Measurements from ENCODE around the gene RBM19.

GRCh38 chr12:113852695-113853490 is 113.2 kb downstream of the RBM19 start:
- TF ChIP-seq, protein P1, sequence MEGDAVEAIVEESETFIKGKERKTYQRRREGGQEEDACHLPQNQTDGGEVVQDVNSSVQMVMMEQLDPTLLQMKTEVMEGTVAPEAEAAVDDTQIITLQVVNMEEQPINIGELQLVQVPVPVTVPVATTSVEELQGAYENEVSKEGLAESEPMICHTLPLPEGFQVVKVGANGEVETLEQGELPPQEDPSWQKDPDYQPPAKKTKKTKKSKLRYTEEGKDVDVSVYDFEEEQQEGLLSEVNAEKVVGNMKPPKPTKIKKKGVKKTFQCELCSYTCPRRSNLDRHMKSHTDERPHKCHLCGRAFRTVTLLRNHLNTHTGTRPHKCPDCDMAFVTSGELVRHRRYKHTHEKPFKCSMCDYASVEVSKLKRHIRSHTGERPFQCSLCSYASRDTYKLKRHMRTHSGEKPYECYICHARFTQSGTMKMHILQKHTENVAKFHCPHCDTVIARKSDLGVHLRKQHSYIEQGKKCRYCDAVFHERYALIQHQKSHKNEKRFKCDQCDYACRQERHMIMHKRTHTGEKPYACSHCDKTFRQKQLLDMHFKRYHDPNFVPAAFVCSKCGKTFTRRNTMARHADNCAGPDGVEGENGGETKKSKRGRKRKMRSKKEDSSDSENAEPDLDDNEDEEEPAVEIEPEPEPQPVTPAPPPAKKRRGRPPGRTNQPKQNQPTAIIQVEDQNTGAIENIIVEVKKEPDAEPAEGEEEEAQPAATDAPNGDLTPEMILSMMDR (IDR thresholded peaks at IDR 0.05), result no peak
- no peak for TF ChIP-seq POLR2A (IDR thresholded peaks at IDR 0.05)
